Sigmoid colon (tissue), 7 donors: ENCODE data around the gene DNHD1. TPM values are rescaled to one million over a fixed set of nuclear protein-coding genes. Genes with fewer than 3 reads are reported as not detected.
"Not testable (repeated sequence)": the region's sequence is repeated elsewhere in the genome, so short reads cannot be mapped to it uniquely, and the experiment has no call there.

ENCODE experiments used
- DNase-seq: peaks from one replicate; pipeline ENCODE4 v3.0.0-alpha.2; 2019
- H3K27ac ChIP-seq, 4 donors: fragments of 200-600 bp; sonication (generic); one replicate each; pipeline ENCODE4 v1.5.1; 2016 to 2019; ENCODE audit warnings: mild to moderate bottlenecking in 1 of 4
- H3K27me3 ChIP-seq, 3 donors: fragments of 200-600 bp; sonication (generic); one replicate each; pipeline ENCODE4 v1.5.1; 2019; ENCODE audit warnings: mild to moderate bottlenecking in 1 of 3
- H3K36me3 ChIP-seq, 4 donors: fragments of 200-600 bp; sonication (generic); one replicate each; pipeline ENCODE4 v1.5.1; 2016 to 2019
- H3K4me1 ChIP-seq, 4 donors: fragments of 200-600 bp; sonication (generic); one replicate each; pipeline ENCODE4 v1.5.1; 2017 to 2019
- H3K4me3 ChIP-seq, 4 donors: fragments of 200-600 bp; sonication (generic); one replicate each; pipeline ENCODE4 v1.5.1; 2017 to 2019; ENCODE audit warnings: mild to moderate bottlenecking in 2 of 4, moderate library complexity in 1 of 4
- H3K9me3 ChIP-seq, 4 donors: fragments of 200-600 bp in 3 of 4; sonication (generic) in 3 of 4; one replicate each; pipeline versions ENCODE4 v1.5.1 to v1.6.1; 2013 to 2019
- EP300 ChIP-seq, 4 donors: sonication (generic); formaldehyde crosslinking; IDR thresholded peaks; one replicate each; pipeline ENCODE4 v1.6.1; 2017; ENCODE audit warnings: antibody characterized with exemption in 4 of 4
- POLR2A ChIP-seq, 2 donors: fragments of 450-650 bp; IDR thresholded peaks; one replicate each; pipeline ENCODE4 v1.6.1; 2016; ENCODE audit warnings: antibody characterized with exemption in 2 of 2, mild to moderate bottlenecking in 2 of 2, moderate library complexity in 2 of 2
- POLR2AphosphoS5 ChIP-seq, 4 donors: sonication (generic); formaldehyde crosslinking; IDR thresholded peaks; one replicate each; pipeline ENCODE4 v1.6.1; 2017; ENCODE audit warnings: antibody characterized with exemption in 4 of 4
- WGBS, 2 donors: extraction: QIAGEN DNeasy Blood & Tissue Kit; methylation state at CpG; one replicate each; pipeline ENCODE4 v1.1.7; 2013; 5-methylcytosine and 5-hydroxymethylcytosine counted together
- intact Hi-C: fragments of 100-400 bp; cut with DNase I; formaldehyde crosslinking; loops from one replicate; pipeline ENCODE4 v1.15.1; 2023
- polyA plus RNA-seq, 3 donors: library from polyadenylated mRNA; stranded (reverse); fragments of 200-250 nt; gene quantifications; one replicate each; pipeline ENCODE4 v1.2.3, GENCODE V29; 2013
- total RNA-seq, 4 donors: library from RNA; depleted of rRNA; stranded (reverse); fragments of >200 nt; gene quantifications; one replicate each; pipeline ENCODE4 v1.1.0, GENCODE V29; 2016
- TF ChIP-seq, protein P1 (sequence below), 4 experiments: fragments of 450-650 bp in 3 of 4; fragments of 200-600 bp in 1 of 4; IDR thresholded peaks; one replicate each; pipeline ENCODE4 v1.5.1; 2016 to 2019; ENCODE audit warnings: antibody characterized with exemption in 4 of 4, mild to moderate bottlenecking in 3 of 4, moderate library complexity in 2 of 4
- donor health status: healthy with polysubstance abuse.
- donor health status: Bipolar disorder and iron deficiency.
- donor health status: healthy.

DNHD1 gene
- total and polyA plus RNA-seq, 7 donors = 1.4 to 29.9 (median 12.5) TPM

DNA sequence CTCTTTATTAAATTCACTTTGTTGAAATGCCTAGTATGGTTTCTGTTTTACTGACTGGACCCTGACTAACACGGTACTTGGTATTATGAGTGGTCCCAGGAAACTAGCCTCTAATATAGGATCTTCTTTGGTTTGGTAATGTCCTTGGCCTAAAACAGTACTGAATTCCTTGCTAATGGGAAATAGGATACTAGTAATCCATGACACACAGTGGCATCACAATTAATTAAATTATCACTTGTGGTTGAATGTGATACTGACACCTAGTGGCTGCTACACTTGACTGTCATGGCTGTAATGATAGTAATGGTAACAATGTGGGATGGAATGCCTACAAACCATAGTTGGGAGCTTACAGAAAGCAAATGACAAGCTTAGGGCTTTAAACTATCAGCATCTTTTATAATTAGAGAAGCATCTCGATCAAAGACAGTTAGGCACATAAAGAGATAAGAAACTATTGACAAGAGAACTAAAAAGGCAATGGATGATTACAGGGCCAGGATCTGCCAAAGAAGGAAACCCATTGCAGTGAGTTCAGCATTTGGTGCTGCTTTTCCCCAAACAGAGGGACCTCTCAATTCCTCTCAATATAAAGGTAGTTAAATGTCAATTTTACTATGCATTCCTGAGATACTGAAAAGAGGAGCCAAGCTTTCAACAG, 8.6 kb downstream of the DNHD1 start:
- H3K4me1 ChIP-seq = peaks cover 0 to 11% (median 3%) of the 10 kb centered on the region in 4 donors
- intact Hi-C loops = loop anchor here (1.0 kb wide), 1 partner anchor 126 kb away; no protein-coding TSS in a partner anchor
- no peaks in the 10 kb centered on the region for H3K9me3 ChIP-seq
- TF ChIP-seq, protein P1, sequence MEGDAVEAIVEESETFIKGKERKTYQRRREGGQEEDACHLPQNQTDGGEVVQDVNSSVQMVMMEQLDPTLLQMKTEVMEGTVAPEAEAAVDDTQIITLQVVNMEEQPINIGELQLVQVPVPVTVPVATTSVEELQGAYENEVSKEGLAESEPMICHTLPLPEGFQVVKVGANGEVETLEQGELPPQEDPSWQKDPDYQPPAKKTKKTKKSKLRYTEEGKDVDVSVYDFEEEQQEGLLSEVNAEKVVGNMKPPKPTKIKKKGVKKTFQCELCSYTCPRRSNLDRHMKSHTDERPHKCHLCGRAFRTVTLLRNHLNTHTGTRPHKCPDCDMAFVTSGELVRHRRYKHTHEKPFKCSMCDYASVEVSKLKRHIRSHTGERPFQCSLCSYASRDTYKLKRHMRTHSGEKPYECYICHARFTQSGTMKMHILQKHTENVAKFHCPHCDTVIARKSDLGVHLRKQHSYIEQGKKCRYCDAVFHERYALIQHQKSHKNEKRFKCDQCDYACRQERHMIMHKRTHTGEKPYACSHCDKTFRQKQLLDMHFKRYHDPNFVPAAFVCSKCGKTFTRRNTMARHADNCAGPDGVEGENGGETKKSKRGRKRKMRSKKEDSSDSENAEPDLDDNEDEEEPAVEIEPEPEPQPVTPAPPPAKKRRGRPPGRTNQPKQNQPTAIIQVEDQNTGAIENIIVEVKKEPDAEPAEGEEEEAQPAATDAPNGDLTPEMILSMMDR (IDR thresholded peaks at IDR 0.05) = peak; percentile 32 to 78 (median 65)
- TF ChIP-seq POLR2AphosphoS5 (IDR thresholded peaks at IDR 0.05) (peak in 1 of 4 donors; percentile 15), EP300 (IDR thresholded peaks at IDR 0.05) (no peak), POLR2A (IDR thresholded peaks at IDR 0.05) (no peak)
- H3K27me3 ChIP-seq = no peaks in the 10 kb centered on the region
- no peak for DNase-seq
- peaks cover 0 to 49% (median 4%) of the 10 kb centered on the region in 4 donors for H3K36me3 ChIP-seq
- no peak overlapping the region for H3K4me3 ChIP-seq
- 51 to 62% methylated on average over 2 of the region's 2 CpGs for WGBS, 2 donors
- H3K27ac ChIP-seq = peak overlapping the region; percentile 23 to 55 (median 46)

- TF ChIP-seq POLR2A (IDR thresholded peaks at IDR 0.05) (no peak), POLR2AphosphoS5 (IDR thresholded peaks at IDR 0.05) (no peak), EP300 (IDR thresholded peaks at IDR 0.05) (no peak)
- TF ChIP-seq, protein P1 (IDR thresholded peaks at IDR 0.05) = no peak
- peaks cover 0 to 14% (median 6%) of the 10 kb centered on the region in 4 donors for H3K4me1 ChIP-seq
- intact Hi-C loops = no loop called here
- peak overlapping the region in 2 of 4 donors; percentile 12 to 84 for H3K27ac ChIP-seq
- H3K36me3 ChIP-seq = peaks cover 0 to 18% (median 2%) of the 10 kb centered on the region in 4 donors
- no peak for DNase-seq
- no peak overlapping the region for H3K4me3 ChIP-seq
- H3K9me3 ChIP-seq = no peaks in the 10 kb centered on the region
- H3K27me3 ChIP-seq = no peaks in the 10 kb centered on the region
Observed at GRCh38 chr11:6516865-6517264, 19.8 kb downstream of the DNHD1 start.

GRCh38 chr11:6520265-6520664, 23.2 kb downstream of the DNHD1 start:
- TF ChIP-seq, protein P1 (IDR thresholded peaks at IDR 0.05) = no peak
- TF ChIP-seq POLR2A (IDR thresholded peaks at IDR 0.05) = no peak
- TF ChIP-seq EP300 (IDR thresholded peaks at IDR 0.05) = no peak
- Histone ChIP-seq H3K36me3 (peaks cover 0 to 18% (median 2%) of the 10 kb centered on the region in 4 donors), H3K27me3 (no peaks in the 10 kb centered on the region), H3K4me3 (no peak overlapping the region), H3K27ac (no peak overlapping the region), H3K9me3 (no peaks in the 10 kb centered on the region), H3K4me1 (peaks cover 0 to 7% (median 3%) of the 10 kb centered on the region in 4 donors)
- intact Hi-C loops = no loop called here
- DNase-seq = no peak
- 35 to 78% methylated on average over 3 of the region's 3 CpGs for WGBS, 2 donors

- H3K27ac ChIP-seq, H3K4me1 ChIP-seq, H3K9me3 ChIP-seq, H3K4me3 ChIP-seq, DNase-seq, intact Hi-C loops, H3K27me3 ChIP-seq: not testable (repeated sequence)
- peaks cover 0 to 18% (median 2%) of the 10 kb centered on the region in 4 donors for H3K36me3 ChIP-seq
- WGBS, 2 donors = 93 to 96% methylated on average over 3 of the region's 3 CpGs
Observed at GRCh38 chr11:6521946-6522345, 24.9 kb downstream of the DNHD1 start.

DNA sequence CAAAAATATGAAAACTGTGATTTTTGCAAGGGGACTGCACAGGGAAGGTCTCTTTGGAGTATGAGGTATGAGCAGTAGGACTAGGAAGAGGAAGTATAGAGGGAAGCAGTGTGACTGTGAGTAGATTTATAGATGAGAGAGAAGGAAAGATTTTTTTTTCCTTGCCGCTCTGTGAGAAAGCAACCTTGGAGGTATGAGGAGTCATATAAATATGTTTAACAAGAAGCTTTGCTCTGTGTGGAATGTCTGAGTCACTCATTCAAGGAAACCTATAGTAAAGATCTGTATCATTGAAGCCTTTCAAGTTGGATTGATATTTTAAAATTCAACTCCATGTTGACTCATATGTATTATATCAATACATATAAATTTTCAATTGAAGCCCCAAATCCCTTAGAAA, 26.2 kb downstream of the DNHD1 start:
- Histone ChIP-seq H3K9me3 (no peaks in the 10 kb centered on the region), H3K36me3 (peaks cover 0 to 22% (median 2%) of the 10 kb centered on the region in 4 donors), H3K27me3 (no peaks in the 10 kb centered on the region), H3K4me1 (no peaks in the 10 kb centered on the region), H3K4me3 (no peak overlapping the region), H3K27ac (no peak overlapping the region)
- no peak for DNase-seq
- 25 to 69% methylated on average over 1 of the region's 1 CpG for WGBS, 2 donors
- intact Hi-C loops = no loop called here
- no peak for TF ChIP-seq POLR2AphosphoS5 (IDR thresholded peaks at IDR 0.05)
- TF ChIP-seq POLR2A (IDR thresholded peaks at IDR 0.05) = no peak
- no peak for TF ChIP-seq EP300 (IDR thresholded peaks at IDR 0.05)
- TF ChIP-seq, protein P1 (IDR thresholded peaks at IDR 0.05) = no peak
